ENCODE data around the gene UTP11.
"Not testable (repeated sequence)": the region's sequence is repeated elsewhere in the genome, so short reads cannot be mapped to it uniquely, and the experiment has no call there.

Gene UTP11

DNA sequence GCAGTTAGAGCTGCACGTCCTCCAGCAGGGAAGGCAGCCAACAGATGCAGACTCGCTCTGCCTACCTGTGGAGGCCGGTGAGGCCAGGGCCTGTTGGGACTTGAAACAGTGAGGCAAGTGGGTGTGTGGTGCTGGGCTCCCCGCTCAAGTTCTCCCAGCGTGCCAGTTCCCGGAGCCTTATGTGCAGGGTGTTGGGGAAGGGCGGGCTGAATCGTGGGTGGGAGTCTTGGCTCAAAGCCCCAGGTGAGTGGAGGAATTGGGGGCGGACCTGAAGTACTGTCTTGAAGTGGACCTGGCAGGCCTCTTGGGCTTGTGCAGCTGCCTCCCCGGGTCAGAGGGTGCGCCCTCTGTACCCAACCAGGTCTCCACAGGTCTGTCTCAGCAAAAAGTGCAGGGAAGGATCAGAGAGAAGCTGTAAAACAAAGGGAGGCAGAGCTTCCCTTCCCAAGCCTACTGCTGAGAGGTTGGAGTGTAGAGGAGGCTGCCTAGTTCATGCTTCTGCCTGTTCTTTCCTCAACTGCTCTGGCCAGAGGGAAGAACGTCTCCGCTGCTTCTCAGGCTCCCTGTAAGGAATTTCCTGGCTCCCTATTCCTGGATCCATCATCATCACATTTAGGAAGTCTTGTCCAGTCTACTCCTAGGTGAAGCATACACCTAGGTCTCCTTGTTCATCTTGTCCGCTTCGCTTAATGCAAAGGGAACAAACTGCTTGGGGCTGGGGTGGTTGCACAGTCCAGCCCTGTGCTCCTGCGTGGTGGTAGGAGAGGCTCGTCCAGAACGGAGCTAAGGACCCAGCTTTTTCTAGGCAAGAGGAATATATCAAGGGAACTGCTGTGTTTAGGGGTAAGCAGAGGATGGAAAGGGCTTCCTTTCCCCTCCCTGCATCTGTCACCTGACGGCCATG lies 14.9 kb downstream of the UTP11 start:
- in situ Hi-C loops (cut with HindIII; ENCODE audit: low sequenced_read_pairs): no loop called here

GRCh38 chr1:38028105-38028591 lies 15.6 kb downstream of the UTP11 start:
- in situ Hi-C loops (cut with HindIII; ENCODE audit: low sequenced_read_pairs): no loop called here

DNA sequence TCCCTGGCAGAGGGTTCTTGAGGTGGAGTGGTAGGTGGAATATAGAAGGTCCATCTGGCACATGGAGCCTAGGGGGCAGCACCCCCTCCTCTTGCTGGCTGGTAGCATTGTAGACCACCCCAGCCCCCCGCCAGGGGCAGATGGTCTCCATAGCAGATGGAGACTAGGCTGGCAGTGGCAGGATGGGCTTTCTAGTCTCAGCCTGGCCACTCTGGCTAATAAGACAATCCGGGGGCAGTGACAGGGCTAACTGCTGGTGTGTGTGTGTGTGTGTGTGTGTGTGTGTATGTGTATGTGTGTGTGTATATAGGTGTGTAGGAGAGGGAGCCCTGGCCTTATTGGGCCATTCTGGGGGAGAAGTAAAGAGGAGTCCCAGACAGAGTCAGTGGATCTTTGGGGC lies 16.1 kb downstream of the UTP11 start:
- in situ Hi-C loops (cut with HindIII; ENCODE audit: low sequenced_read_pairs): no loop called here

- in situ Hi-C loops (cut with HindIII; ENCODE audit: low sequenced_read_pairs): no loop called here
Measured at GRCh38 chr1:38029081-38029681, 16.6 kb downstream of the UTP11 start.

- in situ Hi-C loops (cut with HindIII; ENCODE audit: low sequenced_read_pairs): no loop called here
Measured at GRCh38 chr1:38029685-38030511, 17.4 kb downstream of the UTP11 start.

GRCh38 chr1:38030596-38031512 lies 18.3 kb downstream of the UTP11 start:
- in situ Hi-C loops (cut with HindIII; ENCODE audit: low sequenced_read_pairs): no loop called here

GRCh38 chr1:38031513-38031866 lies 19.0 kb downstream of the UTP11 start:
- in situ Hi-C loops (cut with HindIII; ENCODE audit: low sequenced_read_pairs): no loop called here

GRCh38 chr1:38032992-38033391 lies 20.5 kb downstream of the UTP11 start:
- in situ Hi-C loops (cut with HindIII; ENCODE audit: low sequenced_read_pairs): not testable (repeated sequence)

- in situ Hi-C loops (cut with HindIII; ENCODE audit: low sequenced_read_pairs): no loop called here
Measured at GRCh38 chr1:38034871-38035270, 22.3 kb downstream of the UTP11 start.

DNA sequence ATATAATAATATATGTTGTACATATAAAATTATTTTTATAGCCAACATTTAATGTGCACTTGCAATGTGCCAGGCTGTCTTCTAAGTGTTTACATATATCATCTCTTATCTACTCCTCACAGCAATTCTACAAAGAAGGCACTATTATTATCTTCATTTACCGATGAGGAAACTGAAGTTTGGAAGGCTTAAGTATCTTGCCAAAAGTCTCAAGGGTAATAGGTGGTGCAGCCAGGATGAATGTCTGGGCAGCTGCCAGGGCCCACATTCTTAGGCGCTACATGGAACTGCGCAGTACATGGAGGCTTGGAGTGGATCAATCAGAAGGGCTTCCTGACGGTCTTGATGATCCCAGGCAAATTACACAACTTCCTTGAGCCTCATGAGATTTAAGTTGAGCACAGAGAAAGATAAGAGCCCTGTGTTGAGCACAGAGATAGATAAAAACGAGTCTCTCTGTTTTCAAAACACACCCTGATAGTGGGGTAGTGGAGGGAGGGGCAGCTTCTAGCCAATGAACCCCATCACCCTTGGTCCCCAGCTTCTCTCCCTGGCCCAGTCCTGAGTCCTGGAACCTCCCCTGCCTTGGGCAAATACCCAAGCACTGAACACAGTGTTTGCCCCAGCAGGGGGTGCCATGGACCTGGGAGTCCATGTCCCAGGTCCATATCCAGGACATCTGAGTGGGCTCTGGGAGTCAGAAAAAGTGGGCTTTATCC lies 24.8 kb downstream of the UTP11 start:
- in situ Hi-C loops (cut with HindIII; ENCODE audit: low sequenced_read_pairs): no loop called here

DNA sequence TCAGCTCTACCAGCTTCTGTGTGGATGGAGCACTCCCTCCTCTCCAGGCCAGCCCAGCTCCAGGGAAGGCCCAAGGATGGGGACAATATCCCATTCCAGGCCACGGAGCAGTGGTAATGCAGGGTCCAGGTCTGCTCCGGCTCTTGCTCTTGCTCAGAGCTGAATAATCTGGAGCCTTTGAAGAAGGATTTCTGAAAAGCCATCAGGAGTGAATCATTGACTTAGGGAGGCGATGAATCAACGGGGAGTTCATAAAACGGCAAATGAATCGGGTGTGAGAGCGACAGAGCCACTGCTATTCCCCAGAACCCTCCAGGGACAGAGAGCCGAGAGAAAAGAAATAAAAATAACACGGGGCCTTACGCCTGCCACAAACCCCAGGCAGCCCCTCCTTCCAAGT lies 26.3 kb downstream of the UTP11 start:
- in situ Hi-C loops (cut with HindIII; ENCODE audit: low sequenced_read_pairs): no loop called here

DNA sequence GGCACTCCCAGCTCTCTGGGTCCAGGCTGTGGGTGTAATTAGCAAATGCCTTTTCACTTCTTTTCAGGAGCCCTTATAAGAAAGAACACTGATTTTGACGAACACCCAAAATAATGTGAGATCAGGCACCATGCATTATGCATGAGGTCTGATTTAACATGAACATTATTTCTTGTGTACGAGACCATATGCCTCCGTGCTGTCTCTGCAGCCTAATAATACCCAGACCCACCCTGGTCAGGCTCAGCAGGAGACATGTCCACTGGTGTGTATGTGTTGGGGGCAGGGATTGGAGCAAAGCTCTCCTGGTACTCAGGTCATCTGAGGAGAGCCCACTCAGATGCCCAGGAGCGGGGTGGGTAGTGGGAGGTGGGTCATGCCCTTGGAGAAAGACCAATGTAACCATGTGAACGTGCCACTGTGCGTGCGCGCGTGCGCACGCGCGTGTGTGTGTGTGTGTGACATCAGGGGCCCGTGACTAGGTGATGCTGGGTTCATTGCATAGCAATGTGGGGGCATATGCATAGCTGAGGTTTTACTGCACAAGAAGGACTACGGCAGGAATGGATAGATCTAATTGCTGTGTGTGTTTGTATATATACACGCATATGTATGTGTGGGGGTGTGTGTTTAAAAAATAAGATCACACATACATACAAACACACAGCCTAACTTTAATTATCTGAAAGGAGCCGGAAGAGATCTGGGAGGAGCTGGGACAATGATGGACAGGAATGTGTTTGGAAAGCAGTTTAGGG lies 27.0 kb downstream of the UTP11 start:
- in situ Hi-C loops (cut with HindIII; ENCODE audit: low sequenced_read_pairs): no loop called here

GRCh38 chr1:38041936-38042834 lies 29.7 kb downstream of the UTP11 start:
- in situ Hi-C loops (cut with HindIII; ENCODE audit: low sequenced_read_pairs): no loop called here

DNA sequence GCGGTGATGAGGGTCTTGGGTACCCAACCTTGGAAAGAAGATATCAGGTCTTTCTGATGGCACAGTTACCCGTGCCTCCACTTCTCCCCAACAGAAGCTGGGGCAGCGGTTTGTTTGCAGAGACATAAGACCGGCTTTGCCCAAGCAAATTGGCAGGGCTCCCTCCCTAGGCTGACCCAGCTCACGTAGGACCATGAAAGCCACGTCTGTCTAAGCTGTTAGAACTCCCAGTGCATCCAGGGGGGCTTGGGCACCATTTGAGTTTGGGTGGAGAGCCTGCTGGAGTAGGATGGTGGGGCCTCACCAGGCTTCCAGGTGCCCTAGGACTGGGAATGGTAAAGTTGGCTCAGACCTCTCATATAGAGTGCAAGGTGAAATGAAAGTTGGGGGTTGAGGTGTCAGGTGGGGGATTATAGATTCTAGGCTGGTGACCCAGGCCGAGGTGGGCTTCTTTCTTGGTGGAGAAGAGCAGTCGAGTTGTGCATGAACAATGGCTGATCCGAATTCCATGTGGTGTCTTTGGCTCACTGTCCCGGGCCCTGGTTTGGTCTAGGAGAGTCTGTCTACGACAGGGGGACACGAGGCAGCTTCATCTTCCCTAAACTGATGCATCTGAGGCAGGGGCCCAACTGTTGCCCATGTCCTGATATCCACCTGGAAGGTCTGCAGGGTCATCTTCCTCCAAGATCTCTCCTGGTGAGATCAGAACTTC lies 30.7 kb downstream of the UTP11 start:
- in situ Hi-C loops (cut with HindIII; ENCODE audit: low sequenced_read_pairs): no loop called here

GRCh38 chr1:38044221-38045215 lies 32.0 kb downstream of the UTP11 start:
- in situ Hi-C loops (cut with HindIII; ENCODE audit: low sequenced_read_pairs): no loop called here

Data from DLD1 (cell line).